Measurements from ENCODE around the gene INPP5B.

The INPP5B gene

GRCh38 chr1:37888022-37888700 lies 58.7 kb downstream of the INPP5B start:
- TF ChIP-seq TAF1 (IDR thresholded peaks at IDR 0.05; ENCODE audit: borderline replicate concordance, insufficient read depth, low read length) (no peak), SIN3A (IDR thresholded peaks at IDR 0.05; ENCODE audit: borderline replicate concordance, insufficient read depth, low read length) (no peak), FOXP2 (optimal IDR thresholded peaks at IDR 0.05; ENCODE audit: borderline replicate concordance, extremely low read depth, extremely low read length, insufficient read depth) (no peak), POLR2AphosphoS5 (IDR thresholded peaks at IDR 0.05; ENCODE audit: low read depth, low read length) (no peak)
- TF ChIP-seq, protein P1, sequence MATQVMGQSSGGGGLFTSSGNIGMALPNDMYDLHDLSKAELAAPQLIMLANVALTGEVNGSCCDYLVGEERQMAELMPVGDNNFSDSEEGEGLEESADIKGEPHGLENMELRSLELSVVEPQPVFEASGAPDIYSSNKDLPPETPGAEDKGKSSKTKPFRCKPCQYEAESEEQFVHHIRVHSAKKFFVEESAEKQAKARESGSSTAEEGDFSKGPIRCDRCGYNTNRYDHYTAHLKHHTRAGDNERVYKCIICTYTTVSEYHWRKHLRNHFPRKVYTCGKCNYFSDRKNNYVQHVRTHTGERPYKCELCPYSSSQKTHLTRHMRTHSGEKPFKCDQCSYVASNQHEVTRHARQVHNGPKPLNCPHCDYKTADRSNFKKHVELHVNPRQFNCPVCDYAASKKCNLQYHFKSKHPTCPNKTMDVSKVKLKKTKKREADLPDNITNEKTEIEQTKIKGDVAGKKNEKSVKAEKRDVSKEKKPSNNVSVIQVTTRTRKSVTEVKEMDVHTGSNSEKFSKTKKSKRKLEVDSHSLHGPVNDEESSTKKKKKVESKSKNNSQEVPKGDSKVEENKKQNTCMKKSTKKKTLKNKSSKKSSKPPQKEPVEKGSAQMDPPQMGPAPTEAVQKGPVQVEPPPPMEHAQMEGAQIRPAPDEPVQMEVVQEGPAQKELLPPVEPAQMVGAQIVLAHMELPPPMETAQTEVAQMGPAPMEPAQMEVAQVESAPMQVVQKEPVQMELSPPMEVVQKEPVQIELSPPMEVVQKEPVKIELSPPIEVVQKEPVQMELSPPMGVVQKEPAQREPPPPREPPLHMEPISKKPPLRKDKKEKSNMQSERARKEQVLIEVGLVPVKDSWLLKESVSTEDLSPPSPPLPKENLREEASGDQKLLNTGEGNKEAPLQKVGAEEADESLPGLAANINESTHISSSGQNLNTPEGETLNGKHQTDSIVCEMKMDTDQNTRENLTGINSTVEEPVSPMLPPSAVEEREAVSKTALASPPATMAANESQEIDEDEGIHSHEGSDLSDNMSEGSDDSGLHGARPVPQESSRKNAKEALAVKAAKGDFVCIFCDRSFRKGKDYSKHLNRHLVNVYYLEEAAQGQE (IDR thresholded peaks at IDR 0.05; ENCODE audit: insufficient read depth in 1 of 2, low read depth in 2 of 2, low read length in 2 of 2), result no peak

GRCh38 chr1:37884145-37884544 lies 62.7 kb downstream of the INPP5B start:
- TF ChIP-seq FOXP2 (optimal IDR thresholded peaks at IDR 0.05; ENCODE audit: borderline replicate concordance, extremely low read depth, extremely low read length, insufficient read depth), result no peak
- TF ChIP-seq, protein P1 (IDR thresholded peaks at IDR 0.05; ENCODE audit: insufficient read depth in 1 of 2, low read depth in 2 of 2, low read length in 2 of 2), result no peak
- TF ChIP-seq TAF1 (IDR thresholded peaks at IDR 0.05; ENCODE audit: borderline replicate concordance, insufficient read depth, low read length), result no peak
- no peak for TF ChIP-seq POLR2AphosphoS5 (IDR thresholded peaks at IDR 0.05; ENCODE audit: low read depth, low read length)
- no peak for TF ChIP-seq SIN3A (IDR thresholded peaks at IDR 0.05; ENCODE audit: borderline replicate concordance, insufficient read depth, low read length)

DNA sequence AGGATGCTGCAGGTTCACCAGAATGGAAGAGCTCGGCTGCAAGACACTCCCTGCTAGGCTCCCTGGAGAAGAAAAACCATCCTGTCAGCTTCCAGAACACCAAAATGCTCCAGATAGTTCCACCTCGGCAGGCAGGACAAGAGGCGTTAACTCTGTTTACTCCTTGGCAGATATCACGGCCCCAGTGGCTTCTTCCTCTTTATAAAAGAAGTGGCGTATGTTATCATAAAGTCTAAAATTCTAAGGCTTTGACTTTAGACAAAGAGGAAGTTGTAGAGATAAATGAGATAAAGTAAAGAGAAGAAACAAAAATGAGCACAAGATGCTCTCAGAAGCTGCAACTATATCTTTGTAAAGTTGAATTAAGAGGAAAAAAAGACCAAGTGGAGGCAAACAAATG lies 63.2 kb downstream of the INPP5B start:
- TF ChIP-seq TAF1 (IDR thresholded peaks at IDR 0.05; ENCODE audit: borderline replicate concordance, insufficient read depth, low read length) (no peak), SIN3A (IDR thresholded peaks at IDR 0.05; ENCODE audit: borderline replicate concordance, insufficient read depth, low read length) (no peak), FOXP2 (optimal IDR thresholded peaks at IDR 0.05; ENCODE audit: borderline replicate concordance, extremely low read depth, extremely low read length, insufficient read depth) (no peak), POLR2AphosphoS5 (IDR thresholded peaks at IDR 0.05; ENCODE audit: low read depth, low read length) (no peak)
- TF ChIP-seq, protein P1 (IDR thresholded peaks at IDR 0.05; ENCODE audit: insufficient read depth in 1 of 2, low read depth in 2 of 2, low read length in 2 of 2), result no peak

- TF ChIP-seq, protein P1 (IDR thresholded peaks at IDR 0.05; ENCODE audit: insufficient read depth in 1 of 2, low read depth in 2 of 2, low read length in 2 of 2), result no peak
- TF ChIP-seq FOXP2 (optimal IDR thresholded peaks at IDR 0.05; ENCODE audit: borderline replicate concordance, extremely low read depth, extremely low read length, insufficient read depth), result no peak
- no peak for TF ChIP-seq TAF1 (IDR thresholded peaks at IDR 0.05; ENCODE audit: borderline replicate concordance, insufficient read depth, low read length)
- no peak for TF ChIP-seq SIN3A (IDR thresholded peaks at IDR 0.05; ENCODE audit: borderline replicate concordance, insufficient read depth, low read length)
- no peak for TF ChIP-seq POLR2AphosphoS5 (IDR thresholded peaks at IDR 0.05; ENCODE audit: low read depth, low read length)
Measured at GRCh38 chr1:37879865-37880264, 67.0 kb downstream of the INPP5B start.
